ENCODE measurements around the gene IPO8.

GRCh38 chr12:30696943-30697342, 1.3 kb upstream of the IPO8 start:
- TF ChIP-seq CTCF (IDR thresholded peaks at IDR 0.05; ENCODE audit: insufficient read depth, low read depth, low read length) (no peak), EZH2 (IDR thresholded peaks at IDR 0.05; ENCODE audit: insufficient read depth, low read length) (no peak)
